ENCODE results near the gene KIRREL3. TPM values are rescaled to one million over a fixed set of nuclear protein-coding genes. Genes with fewer than 3 reads are reported as not detected.

The KIRREL3 gene
- total and polyA plus RNA-seq, 10 donors, result 0.50 to 5.4 (median 2.0) TPM

GRCh38 chr11:126451211-126451802 lies 549.3 kb downstream of the KIRREL3 start:
- no peak for DNase-seq
- no peak for TF ChIP-seq POLR2AphosphoS5 (IDR thresholded peaks at IDR 0.05)
- TF ChIP-seq POLR2A (IDR thresholded peaks at IDR 0.05), result no peak
- no peak for TF ChIP-seq CTCF (IDR thresholded peaks at IDR 0.05 in 8 of 11, conservative IDR thresholded peaks at IDR 0.05 in 3 of 11)
- Histone ChIP-seq H3K36me3 (no peaks in the 10 kb centered on the region), H3K4me1 (peaks cover 0 to 12% (median 3%) of the 10 kb centered on the region in 6 donors), H3K27me3 (replicated peaks in 1 of 7) (peaks cover 0 to 5% (median 0%) of the 10 kb centered on the region in 7 donors), H3K9me3 (no peaks in the 10 kb centered on the region), H3K4me3 (no peak overlapping the region), H3K27ac (no peak overlapping the region)
- intact Hi-C loops (cut with DNase I; ENCODE audit: low total_unique reads), result no loop called here
- 88 to 96% (median 92%) methylated on average over 15 of the region's 15 CpGs for WGBS, 5 donors

- H3K27me3 ChIP-seq (replicated peaks in 1 of 7), result peaks cover 0 to 5% (median 0%) of the 10 kb centered on the region in 7 donors
- intact Hi-C loops (cut with DNase I; ENCODE audit: low total_unique reads), result no loop called here
- no peak for DNase-seq
- H3K4me1 ChIP-seq, result peaks cover 0 to 12% (median 4%) of the 10 kb centered on the region in 6 donors
- H3K36me3 ChIP-seq, result no peaks in the 10 kb centered on the region
- H3K4me3 ChIP-seq, result no peak overlapping the region
- H3K9me3 ChIP-seq, result no peaks in the 10 kb centered on the region
- TF ChIP-seq CTCF (IDR thresholded peaks at IDR 0.05 in 8 of 11, conservative IDR thresholded peaks at IDR 0.05 in 3 of 11), result no peak
- TF ChIP-seq POLR2AphosphoS5 (IDR thresholded peaks at IDR 0.05), result no peak
- no peak for TF ChIP-seq POLR2A (IDR thresholded peaks at IDR 0.05)
- no peak overlapping the region for H3K27ac ChIP-seq
- WGBS, 5 donors, result 93 to 97% (median 95%) methylated on average over 11 of the region's 11 CpGs
Observed at GRCh38 chr11:126450806-126451205, 549.8 kb downstream of the KIRREL3 start.

GRCh38 chr11:126450198-126450597 lies 550.4 kb downstream of the KIRREL3 start:
- no peak for DNase-seq
- 85 to 98% (median 88%) methylated on average over 7 of the region's 7 CpGs for WGBS, 5 donors
- TF ChIP-seq POLR2A (IDR thresholded peaks at IDR 0.05) (no peak), POLR2AphosphoS5 (IDR thresholded peaks at IDR 0.05) (no peak), CTCF (IDR thresholded peaks at IDR 0.05 in 8 of 11, conservative IDR thresholded peaks at IDR 0.05 in 3 of 11) (no peak)
- H3K36me3 ChIP-seq, result no peaks in the 10 kb centered on the region
- no peaks in the 10 kb centered on the region for H3K9me3 ChIP-seq
- H3K27me3 ChIP-seq (replicated peaks in 1 of 7), result peaks cover 0 to 5% (median 0%) of the 10 kb centered on the region in 7 donors
- intact Hi-C loops (cut with DNase I; ENCODE audit: low total_unique reads), result no loop called here
- peaks cover 0 to 12% (median 4%) of the 10 kb centered on the region in 6 donors for H3K4me1 ChIP-seq
- no peak overlapping the region for H3K27ac ChIP-seq
- no peak overlapping the region for H3K4me3 ChIP-seq

- peak overlapping the region in 3 of 8 donors; percentile 46 to 53 (median 49) for H3K27ac ChIP-seq
- TF ChIP-seq POLR2A (IDR thresholded peaks at IDR 0.05) (no peak), CTCF (IDR thresholded peaks at IDR 0.05 in 8 of 11, conservative IDR thresholded peaks at IDR 0.05 in 3 of 11) (no peak), POLR2AphosphoS5 (IDR thresholded peaks at IDR 0.05) (no peak)
- H3K9me3 ChIP-seq, result no peaks in the 10 kb centered on the region
- no peaks in the 10 kb centered on the region for H3K36me3 ChIP-seq
- DNase-seq, result no peak
- 73 to 94% (median 83%) methylated on average over 10 of the region's 10 CpGs for WGBS, 5 donors
- intact Hi-C loops (cut with DNase I; ENCODE audit: low total_unique reads), result loop anchor here (10.0 kb wide), 1 partner anchor 898 kb away; no protein-coding TSS in a partner anchor
- H3K4me1 ChIP-seq, result peaks cover 0 to 8% (median 0%) of the 10 kb centered on the region in 6 donors
- H3K27me3 ChIP-seq (replicated peaks in 1 of 7), result peaks cover 0 to 15% (median 0%) of the 10 kb centered on the region in 7 donors
- no peak overlapping the region for H3K4me3 ChIP-seq
Observed at GRCh38 chr11:126446581-126446980, 554.0 kb downstream of the KIRREL3 start.
